Medulla oblongata (tissue), 1 donor: Measurements from ENCODE around the gene LRP2.
"Not testable (repeated sequence)": the region's sequence is repeated elsewhere in the genome, so short reads cannot be mapped to it uniquely, and the experiment has no call there.

Experiments
- DNase-seq: peaks from one replicate; pipeline ENCODE4 v3.0.0-alpha.2; 2015; ENCODE audit errors: extremely low spot score

LRP2 gene

DNA sequence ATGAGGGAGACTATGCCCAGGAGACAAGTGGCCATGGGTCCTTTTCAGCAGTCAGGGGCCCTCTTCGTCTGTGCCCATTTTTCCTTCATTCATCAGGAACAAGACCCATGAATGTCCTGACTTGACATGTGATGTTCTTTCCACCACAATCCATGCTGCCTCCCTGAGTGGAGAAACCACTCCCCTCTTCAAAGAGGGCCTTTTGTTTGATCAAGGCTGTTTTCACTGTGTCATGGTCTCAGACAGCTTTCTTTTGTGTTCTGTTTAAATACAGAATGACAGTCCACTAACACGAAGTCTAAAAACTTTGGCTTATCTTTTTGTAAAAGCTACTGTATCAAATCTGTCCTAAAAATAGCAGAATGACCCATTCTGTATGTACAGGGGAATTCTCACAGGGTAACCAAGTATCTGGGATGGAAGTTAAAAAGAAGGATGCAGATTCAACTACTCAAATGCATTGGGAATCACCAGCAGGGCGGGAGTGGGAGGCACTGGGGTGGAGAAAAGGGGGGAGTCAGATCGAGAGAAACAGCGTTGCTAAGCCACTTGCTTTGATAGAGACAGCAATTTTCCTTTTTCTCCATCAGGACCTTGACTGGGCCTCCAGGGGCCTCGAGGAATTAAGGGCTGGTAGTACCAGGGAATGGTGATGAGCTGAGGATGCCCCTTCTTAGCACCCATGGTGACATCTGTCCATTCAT is 13.9 kb downstream of the LRP2 start:
- DNase-seq: peak; percentile 87

DNA sequence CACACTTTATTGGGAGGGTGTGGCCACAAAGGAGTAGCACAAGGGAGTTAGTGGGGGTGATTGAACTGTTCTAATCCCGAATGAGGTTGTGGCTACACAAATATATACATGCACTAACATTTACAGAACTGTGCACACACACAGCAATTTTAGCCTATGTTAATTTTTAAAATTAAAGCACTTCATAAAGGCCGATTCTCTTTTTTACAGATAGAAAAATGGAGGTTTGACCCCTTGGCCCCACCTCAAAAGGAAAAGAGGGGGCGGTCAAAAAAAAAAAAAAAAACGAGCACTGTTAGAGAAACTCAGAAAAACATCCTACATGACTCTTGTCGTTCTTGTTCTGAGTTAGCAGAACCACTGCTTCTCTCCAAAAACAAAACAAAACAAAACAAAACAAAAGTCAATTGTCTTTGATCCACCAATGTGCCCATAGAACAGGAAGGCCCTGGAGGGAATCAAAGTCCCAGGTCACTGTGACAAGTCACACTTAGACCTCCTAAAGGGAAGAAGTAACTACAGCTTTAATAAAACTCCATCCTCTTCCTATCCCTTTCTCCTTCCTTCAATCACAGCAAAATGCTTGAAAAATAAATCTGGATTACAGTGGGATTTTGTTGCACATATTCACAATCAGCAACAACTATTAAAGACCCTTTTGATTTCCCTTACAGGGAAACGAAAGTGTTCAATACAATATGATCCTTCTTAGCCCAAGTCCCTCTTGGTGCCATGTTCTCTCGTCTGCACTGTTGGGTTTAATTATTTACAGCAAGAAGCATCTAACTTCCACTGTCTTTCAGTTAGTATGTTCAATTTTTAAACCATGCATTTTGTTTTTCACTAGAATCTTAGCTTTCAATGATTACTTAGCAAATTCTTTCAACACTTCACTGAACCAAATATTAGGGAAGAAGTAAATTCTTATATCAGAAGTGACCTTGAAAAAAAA is 16.6 kb downstream of the LRP2 start:
- peak; percentile 63 for DNase-seq

GRCh38 chr2:169344736-169345485 is 17.4 kb downstream of the LRP2 start:
- no peak for DNase-seq

DNA sequence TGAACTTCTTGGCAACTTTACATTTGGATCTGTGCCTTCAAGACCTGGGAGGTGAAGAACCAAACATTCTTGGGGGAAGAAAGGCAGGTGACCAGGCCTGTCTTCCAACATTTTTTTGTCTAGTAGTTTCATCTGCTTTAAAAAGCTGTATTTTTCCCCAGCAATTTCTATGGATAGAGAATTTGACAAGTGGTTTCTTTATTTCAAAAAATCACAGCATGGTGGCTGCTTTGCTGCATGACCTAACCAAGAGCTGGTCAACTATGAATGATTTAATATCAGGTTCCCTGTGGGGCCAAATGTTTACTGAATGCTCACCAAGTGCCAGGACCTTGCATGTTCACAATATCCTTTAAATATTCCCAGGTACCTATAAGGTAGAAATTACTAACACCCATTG is 19.1 kb downstream of the LRP2 start:
- peak; percentile 11 for DNase-seq

DNA sequence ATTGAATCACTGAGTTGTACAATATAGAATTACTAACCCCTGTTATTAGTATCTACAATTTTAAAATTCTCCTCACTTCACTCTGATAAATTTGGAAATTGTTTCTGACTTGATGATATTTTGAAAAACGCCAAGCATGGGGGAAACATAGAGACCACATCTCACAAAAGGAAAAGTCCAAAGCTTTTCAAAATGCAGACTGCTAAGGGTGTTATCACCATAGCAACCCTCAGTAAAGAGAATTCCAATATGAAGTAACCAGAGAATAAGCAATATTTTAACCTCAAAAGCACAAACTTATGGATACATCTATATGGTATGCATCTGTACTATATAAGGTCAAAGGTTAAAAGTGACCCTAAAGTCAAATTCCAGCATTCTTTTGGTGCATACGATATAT is 22.7 kb downstream of the LRP2 start:
- no peak for DNase-seq

DNA sequence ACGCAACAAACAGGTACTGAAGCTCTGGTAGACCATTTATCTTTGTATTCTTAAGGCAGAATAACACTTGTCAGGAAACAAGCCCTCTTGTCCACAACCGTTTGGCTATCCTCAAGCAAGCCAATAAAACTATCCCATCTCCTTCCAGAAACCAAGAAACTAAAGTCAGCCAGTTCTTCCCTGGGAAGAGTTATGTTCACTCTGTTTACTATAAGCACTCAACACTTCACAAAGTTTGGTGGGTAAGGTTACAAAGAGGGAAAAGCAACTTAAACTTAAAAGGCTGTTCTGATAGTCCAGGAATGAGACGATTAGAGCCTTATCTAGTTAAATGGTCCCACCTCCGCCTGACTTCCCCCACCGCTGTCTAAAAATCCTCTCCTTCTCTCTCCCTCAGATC is 25.6 kb downstream of the LRP2 start:
- DNase-seq: no peak

DNA sequence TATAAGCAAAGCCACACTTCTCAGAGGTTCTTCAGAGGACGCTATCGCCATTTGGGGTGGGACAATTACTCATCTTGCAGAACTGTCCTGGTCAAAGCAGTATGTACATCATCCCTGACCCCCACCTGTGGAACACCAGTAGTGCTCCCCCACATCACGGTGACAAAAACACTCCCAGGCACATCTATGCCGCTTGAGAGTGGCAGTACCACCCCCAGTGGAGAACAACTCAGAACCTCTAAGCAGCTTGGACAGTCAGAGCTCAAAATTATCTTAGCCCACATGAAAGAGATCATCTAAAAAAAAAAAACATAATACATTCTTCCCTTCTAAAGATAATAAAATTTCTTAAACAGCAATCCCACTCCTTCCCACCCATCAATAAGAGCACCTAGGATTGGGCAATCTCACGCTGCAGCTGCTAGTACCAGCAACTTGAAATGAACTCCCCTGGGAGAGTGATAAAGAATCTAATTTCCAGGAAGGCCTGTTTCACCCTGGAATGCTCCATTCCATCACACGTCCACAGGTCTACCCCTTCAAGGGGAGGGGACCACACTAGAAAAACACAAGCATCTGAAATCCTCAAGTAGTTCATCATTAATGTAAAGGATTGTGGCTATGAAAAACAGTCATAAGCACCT is 31.7 kb downstream of the LRP2 start:
- no peak for DNase-seq

- no peak for DNase-seq
Measured at GRCh38 chr2:169329688-169330554, 32.4 kb downstream of the LRP2 start.

DNA sequence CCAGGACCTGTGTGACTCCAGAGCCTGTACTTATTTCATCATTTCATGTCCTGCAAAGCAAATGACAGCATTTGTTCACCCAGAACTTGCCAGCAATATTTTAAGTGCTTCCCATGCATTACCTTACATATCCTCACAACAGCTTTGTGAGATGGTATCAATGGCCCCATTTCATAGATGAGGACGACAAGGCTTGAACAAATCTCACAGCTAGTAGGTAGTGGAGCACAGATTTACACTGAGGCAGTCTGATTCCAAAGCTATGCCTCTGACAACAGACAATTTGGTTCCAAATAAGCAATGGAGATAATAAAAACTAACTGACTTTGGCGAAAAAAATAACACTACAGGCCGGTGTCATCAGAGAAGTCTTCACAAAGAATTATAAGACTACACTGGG is 33.5 kb downstream of the LRP2 start:
- DNase-seq: no peak

DNA sequence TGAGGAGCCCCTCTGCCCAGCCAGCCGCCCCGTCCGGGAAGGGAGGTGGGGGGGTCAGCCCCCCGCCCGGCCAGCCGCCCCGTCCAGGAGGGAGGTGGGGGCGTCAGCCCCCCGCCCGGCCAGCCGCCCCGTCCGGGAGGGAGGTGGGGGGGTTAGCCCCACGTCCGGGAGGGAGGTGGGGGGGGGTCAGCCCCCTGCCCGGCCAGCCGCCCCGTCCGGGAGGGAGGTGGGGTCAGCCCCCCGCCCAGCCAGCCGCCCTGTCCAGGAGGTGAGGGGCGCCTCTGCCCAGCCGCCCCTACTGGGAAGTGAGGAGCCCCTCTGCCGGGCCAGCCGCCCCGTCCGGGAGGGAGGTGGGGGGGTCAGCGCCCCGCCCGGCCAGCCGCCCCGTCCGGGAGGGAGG is 34.5 kb downstream of the LRP2 start:
- not testable (repeated sequence) for DNase-seq

DNA sequence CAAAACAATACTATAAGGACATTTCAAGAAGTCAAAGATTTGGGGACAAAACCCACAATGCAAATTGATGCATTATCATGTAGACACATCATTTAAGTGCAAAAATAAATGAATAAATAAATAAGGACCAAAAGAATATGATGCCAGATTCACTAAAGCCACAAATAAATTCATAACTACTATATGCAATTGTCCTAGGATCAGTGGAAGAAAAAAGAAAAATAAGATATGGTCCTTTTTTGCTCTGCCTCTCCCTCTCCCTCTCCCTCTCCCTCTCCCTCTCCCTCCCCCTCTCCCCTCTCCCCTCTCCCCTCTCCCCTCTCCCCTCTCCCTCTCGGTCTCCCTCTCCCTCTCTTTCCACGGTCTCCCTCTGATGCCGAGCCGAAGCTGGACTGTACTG is 36.4 kb downstream of the LRP2 start:
- not testable (repeated sequence) for DNase-seq

GRCh38 chr2:169324581-169325260 is 37.6 kb downstream of the LRP2 start:
- DNase-seq: no peak

- no peak for DNase-seq
Measured at GRCh38 chr2:169323841-169324240, 38.5 kb downstream of the LRP2 start.

GRCh38 chr2:169320561-169320960 is 41.8 kb downstream of the LRP2 start:
- no peak for DNase-seq

- DNase-seq: no peak
Measured at GRCh38 chr2:169315357-169315756, 47.0 kb downstream of the LRP2 start.

GRCh38 chr2:169308349-169308748 is 54.0 kb downstream of the LRP2 start:
- not testable (repeated sequence) for DNase-seq

DNA sequence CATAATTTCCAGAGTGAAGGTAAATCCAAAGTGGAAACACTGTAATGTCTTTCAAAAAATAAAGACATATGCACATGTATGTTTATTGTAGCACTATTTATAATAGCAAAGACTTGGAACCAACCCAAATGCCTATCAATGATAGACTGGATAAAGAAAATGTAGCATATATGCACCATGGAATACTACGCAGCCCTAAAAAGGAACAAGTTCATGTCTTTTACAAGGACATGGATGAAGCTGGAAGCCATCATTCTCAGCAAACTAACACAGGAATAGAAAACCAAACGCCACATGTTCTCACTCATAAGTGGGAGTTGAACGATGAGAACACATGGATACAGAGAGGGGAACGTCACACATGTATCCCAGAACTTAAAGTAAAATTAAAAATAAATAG is 57.6 kb downstream of the LRP2 start:
- DNase-seq: not testable (repeated sequence)

- peak; percentile 70 for DNase-seq
Measured at GRCh38 chr2:169303579-169304305, 58.6 kb downstream of the LRP2 start.

DNA sequence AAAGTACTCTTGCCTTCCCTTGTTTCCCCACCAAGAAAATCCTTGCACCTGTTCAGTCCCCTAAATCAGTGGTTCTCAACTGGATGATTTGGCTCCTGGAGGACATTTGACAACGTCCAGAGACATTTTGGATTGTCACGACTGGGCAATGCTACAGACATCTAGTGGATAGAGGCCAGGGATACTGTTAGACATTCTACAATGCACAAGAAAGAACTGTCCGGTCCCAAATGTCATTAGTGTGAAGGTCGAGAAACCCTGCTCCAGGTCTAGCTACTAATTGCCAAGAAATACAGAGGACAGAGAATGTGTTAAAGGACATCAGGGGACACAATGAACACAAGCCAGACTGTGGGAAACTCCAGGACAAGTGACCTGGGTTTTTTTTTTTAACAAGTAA is 60.0 kb downstream of the LRP2 start:
- peak; percentile 57 for DNase-seq
